ENCODE measurements around the gene RNU5D-1. TPM values are rescaled to one million over a fixed set of nuclear protein-coding genes. Genes with fewer than 3 reads are reported as not detected.

The RNU5D-1 gene
- total RNA-seq, 1 experiment from 2014 or later, result not detected

DNA sequence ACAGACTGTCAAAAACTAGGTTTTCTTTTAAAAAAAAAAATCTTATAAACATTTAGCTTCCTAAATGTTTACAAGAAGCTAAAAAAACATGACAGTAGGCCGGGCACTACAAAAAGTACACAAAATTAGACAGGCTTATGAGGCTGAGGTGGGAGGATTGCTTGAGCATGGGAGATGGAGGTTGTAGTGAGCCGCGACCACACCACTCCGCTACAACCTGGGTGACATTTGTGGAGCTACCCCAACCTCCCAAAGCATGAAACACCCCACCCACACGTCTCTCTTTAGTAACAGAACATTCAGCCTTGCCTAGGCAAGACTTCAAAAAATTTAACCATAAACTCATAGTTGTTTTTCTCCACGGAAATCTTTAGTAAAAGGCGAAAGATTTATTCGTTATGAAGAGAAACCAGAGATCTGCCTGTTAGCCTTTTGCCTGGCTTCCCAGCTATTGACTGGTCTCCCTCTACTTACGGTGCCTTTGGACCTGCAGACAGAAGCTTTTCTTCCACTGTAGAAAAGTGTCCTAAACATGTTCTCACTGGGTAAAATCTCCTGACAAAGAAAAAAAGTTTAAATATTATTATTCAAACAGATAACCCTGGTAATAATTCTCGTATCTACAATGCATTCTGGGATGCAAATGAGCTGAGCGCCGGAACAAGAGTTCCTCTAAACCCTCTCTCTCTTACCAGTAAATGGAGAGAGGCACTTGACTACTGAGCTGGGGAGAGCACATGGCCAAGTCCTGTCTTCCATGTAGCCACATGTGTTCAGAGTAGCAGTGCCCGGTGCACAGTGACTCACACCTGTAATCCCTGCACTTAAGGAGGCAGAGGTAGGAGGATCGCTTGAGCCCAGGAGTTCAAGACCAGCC is 9.2 kb downstream of the RNU5D-1 start (continued):
- TF ChIP-seq, protein P1, sequence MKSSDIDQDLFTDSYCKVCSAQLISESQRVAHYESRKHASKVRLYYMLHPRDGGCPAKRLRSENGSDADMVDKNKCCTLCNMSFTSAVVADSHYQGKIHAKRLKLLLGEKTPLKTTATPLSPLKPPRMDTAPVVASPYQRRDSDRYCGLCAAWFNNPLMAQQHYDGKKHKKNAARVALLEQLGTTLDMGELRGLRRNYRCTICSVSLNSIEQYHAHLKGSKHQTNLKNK (CRISPR knock-in tag; IDR thresholded peaks at IDR 0.05), result no peak
- TF ChIP-seq, protein P2, sequence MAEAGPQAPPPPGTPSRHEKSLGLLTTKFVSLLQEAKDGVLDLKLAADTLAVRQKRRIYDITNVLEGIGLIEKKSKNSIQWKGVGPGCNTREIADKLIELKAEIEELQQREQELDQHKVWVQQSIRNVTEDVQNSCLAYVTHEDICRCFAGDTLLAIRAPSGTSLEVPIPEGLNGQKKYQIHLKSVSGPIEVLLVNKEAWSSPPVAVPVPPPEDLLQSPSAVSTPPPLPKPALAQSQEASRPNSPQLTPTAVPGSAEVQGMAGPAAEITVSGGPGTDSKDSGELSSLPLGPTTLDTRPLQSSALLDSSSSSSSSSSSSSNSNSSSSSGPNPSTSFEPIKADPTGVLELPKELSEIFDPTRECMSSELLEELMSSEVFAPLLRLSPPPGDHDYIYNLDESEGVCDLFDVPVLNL (CRISPR knock-in tag; IDR thresholded peaks at IDR 0.05; ENCODE audit: borderline replicate concordance, low read depth), result peak; percentile 88; the same call in 1 of the 2 replicates
- TF ChIP-seq JUN (CRISPR knock-in tag; IDR thresholded peaks at IDR 0.05), result peak; percentile 91
- TF ChIP-seq, protein P3, sequence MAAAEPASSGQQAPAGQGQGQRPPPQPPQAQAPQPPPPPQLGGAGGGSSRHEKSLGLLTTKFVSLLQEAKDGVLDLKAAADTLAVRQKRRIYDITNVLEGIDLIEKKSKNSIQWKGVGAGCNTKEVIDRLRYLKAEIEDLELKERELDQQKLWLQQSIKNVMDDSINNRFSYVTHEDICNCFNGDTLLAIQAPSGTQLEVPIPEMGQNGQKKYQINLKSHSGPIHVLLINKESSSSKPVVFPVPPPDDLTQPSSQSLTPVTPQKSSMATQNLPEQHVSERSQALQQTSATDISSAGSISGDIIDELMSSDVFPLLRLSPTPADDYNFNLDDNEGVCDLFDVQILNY (CRISPR knock-in tag; IDR thresholded peaks at IDR 0.05), result 0 out of 2 replicates have a peak, but pooled peaks have one; percentile 52
- TF ChIP-seq GABPB1 (CRISPR knock-in tag; IDR thresholded peaks at IDR 0.05), result peak; percentile 50; the same call in 1 of the 2 replicates
- TF ChIP-seq PRRX2 (CRISPR knock-in tag; IDR thresholded peaks at IDR 0.05), result peak; percentile 100
- TF ChIP-seq, protein P4, sequence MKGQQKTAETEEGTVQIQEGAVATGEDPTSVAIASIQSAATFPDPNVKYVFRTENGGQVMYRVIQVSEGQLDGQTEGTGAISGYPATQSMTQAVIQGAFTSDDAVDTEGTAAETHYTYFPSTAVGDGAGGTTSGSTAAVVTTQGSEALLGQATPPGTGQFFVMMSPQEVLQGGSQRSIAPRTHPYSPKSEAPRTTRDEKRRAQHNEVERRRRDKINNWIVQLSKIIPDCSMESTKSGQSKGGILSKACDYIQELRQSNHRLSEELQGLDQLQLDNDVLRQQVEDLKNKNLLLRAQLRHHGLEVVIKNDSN (CRISPR knock-in tag; IDR thresholded peaks at IDR 0.05), result peak; percentile 74
- peak; percentile 91 for TF ChIP-seq ETV6 (CRISPR knock-in tag; IDR thresholded peaks at IDR 0.05)
- TF ChIP-seq ZNF121 (CRISPR knock-in tag; IDR thresholded peaks at IDR 0.05), result no peak
- TF ChIP-seq, protein P5, sequence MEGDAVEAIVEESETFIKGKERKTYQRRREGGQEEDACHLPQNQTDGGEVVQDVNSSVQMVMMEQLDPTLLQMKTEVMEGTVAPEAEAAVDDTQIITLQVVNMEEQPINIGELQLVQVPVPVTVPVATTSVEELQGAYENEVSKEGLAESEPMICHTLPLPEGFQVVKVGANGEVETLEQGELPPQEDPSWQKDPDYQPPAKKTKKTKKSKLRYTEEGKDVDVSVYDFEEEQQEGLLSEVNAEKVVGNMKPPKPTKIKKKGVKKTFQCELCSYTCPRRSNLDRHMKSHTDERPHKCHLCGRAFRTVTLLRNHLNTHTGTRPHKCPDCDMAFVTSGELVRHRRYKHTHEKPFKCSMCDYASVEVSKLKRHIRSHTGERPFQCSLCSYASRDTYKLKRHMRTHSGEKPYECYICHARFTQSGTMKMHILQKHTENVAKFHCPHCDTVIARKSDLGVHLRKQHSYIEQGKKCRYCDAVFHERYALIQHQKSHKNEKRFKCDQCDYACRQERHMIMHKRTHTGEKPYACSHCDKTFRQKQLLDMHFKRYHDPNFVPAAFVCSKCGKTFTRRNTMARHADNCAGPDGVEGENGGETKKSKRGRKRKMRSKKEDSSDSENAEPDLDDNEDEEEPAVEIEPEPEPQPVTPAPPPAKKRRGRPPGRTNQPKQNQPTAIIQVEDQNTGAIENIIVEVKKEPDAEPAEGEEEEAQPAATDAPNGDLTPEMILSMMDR (IDR thresholded peaks at IDR 0.05), result no peak
- TF ChIP-seq TEAD1 (CRISPR knock-in tag; IDR thresholded peaks at IDR 0.05), result peak; percentile 98
- TF ChIP-seq, protein P6, sequence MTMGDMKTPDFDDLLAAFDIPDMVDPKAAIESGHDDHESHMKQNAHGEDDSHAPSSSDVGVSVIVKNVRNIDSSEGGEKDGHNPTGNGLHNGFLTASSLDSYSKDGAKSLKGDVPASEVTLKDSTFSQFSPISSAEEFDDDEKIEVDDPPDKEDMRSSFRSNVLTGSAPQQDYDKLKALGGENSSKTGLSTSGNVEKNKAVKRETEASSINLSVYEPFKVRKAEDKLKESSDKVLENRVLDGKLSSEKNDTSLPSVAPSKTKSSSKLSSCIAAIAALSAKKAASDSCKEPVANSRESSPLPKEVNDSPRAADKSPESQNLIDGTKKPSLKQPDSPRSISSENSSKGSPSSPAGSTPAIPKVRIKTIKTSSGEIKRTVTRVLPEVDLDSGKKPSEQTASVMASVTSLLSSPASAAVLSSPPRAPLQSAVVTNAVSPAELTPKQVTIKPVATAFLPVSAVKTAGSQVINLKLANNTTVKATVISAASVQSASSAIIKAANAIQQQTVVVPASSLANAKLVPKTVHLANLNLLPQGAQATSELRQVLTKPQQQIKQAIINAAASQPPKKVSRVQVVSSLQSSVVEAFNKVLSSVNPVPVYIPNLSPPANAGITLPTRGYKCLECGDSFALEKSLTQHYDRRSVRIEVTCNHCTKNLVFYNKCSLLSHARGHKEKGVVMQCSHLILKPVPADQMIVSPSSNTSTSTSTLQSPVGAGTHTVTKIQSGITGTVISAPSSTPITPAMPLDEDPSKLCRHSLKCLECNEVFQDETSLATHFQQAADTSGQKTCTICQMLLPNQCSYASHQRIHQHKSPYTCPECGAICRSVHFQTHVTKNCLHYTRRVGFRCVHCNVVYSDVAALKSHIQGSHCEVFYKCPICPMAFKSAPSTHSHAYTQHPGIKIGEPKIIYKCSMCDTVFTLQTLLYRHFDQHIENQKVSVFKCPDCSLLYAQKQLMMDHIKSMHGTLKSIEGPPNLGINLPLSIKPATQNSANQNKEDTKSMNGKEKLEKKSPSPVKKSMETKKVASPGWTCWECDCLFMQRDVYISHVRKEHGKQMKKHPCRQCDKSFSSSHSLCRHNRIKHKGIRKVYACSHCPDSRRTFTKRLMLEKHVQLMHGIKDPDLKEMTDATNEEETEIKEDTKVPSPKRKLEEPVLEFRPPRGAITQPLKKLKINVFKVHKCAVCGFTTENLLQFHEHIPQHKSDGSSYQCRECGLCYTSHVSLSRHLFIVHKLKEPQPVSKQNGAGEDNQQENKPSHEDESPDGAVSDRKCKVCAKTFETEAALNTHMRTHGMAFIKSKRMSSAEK (CRISPR knock-in tag; IDR thresholded peaks at IDR 0.05; ENCODE audit: borderline replicate concordance), result peak; percentile 100
- TF ChIP-seq CREB1 (CRISPR knock-in tag; IDR thresholded peaks at IDR 0.05), result peak; percentile 94
- TF ChIP-seq, protein P7, sequence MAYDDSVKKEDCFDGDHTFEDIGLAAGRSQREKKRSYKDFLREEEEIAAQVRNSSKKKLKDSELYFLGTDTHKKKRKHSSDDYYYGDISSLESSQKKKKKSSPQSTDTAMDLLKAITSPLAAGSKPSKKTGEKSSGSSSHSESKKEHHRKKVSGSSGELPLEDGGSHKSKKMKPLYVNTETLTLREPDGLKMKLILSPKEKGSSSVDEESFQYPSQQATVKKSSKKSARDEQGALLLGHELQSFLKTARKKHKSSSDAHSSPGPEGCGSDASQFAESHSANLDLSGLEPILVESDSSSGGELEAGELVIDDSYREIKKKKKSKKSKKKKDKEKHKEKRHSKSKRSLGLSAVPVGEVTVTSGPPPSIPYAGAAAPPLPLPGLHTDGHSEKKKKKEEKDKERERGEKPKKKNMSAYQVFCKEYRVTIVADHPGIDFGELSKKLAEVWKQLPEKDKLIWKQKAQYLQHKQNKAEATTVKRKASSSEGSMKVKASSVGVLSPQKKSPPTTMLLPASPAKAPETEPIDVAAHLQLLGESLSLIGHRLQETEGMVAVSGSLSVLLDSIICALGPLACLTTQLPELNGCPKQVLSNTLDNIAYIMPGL (CRISPR knock-in tag; IDR thresholded peaks at IDR 0.05), result no peak
- TF ChIP-seq SOX15 (CRISPR knock-in tag; IDR thresholded peaks at IDR 0.05), result no peak
- TF ChIP-seq, protein P8, sequence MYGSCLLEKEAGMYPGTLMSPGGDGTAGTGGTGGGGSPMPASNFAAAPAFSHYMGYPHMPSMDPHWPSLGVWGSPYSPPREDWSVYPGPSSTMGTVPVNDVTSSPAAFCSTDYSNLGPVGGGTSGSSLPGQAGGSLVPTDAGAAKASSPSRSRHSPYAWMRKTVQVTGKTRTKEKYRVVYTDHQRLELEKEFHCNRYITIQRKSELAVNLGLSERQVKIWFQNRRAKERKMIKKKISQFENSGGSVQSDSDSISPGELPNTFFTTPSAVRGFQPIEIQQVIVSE (CRISPR knock-in tag; IDR thresholded peaks at IDR 0.05; ENCODE audit: borderline replicate concordance), result peak; percentile 78; the same call in 1 of the 2 replicates
- TF ChIP-seq, protein P9, sequence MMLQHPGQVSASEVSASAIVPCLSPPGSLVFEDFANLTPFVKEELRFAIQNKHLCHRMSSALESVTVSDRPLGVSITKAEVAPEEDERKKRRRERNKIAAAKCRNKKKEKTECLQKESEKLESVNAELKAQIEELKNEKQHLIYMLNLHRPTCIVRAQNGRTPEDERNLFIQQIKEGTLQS (CRISPR knock-in tag; conservative IDR thresholded peaks at IDR 0.05), result peak; percentile 86
- no peak for TF ChIP-seq NR2C2 (CRISPR knock-in tag; IDR thresholded peaks at IDR 0.05)
- TF ChIP-seq, protein P10, sequence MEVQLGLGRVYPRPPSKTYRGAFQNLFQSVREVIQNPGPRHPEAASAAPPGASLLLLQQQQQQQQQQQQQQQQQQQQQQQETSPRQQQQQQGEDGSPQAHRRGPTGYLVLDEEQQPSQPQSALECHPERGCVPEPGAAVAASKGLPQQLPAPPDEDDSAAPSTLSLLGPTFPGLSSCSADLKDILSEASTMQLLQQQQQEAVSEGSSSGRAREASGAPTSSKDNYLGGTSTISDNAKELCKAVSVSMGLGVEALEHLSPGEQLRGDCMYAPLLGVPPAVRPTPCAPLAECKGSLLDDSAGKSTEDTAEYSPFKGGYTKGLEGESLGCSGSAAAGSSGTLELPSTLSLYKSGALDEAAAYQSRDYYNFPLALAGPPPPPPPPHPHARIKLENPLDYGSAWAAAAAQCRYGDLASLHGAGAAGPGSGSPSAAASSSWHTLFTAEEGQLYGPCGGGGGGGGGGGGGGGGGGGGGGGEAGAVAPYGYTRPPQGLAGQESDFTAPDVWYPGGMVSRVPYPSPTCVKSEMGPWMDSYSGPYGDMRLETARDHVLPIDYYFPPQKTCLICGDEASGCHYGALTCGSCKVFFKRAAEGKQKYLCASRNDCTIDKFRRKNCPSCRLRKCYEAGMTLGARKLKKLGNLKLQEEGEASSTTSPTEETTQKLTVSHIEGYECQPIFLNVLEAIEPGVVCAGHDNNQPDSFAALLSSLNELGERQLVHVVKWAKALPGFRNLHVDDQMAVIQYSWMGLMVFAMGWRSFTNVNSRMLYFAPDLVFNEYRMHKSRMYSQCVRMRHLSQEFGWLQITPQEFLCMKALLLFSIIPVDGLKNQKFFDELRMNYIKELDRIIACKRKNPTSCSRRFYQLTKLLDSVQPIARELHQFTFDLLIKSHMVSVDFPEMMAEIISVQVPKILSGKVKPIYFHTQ (CRISPR knock-in tag; IDR thresholded peaks at IDR 0.05), result peak; percentile 100
- no peak for TF ChIP-seq GRHL2 (CRISPR knock-in tag; IDR thresholded peaks at IDR 0.05; ENCODE audit: insufficient replicate concordance, severe bottlenecking)
- TF ChIP-seq TEAD4 (CRISPR knock-in tag; IDR thresholded peaks at IDR 0.05), result peak; percentile 93; the same call in 1 of the 2 replicates
- peak; percentile 100 for TF ChIP-seq NFATC4 (CRISPR knock-in tag; IDR thresholded peaks at IDR 0.05)
- peak; percentile 100 for TF ChIP-seq EMX1 (CRISPR knock-in tag; IDR thresholded peaks at IDR 0.05)
